HCT116 (cell line): ENCODE results near the gene SNTB2. TPM values are rescaled to one million over a fixed set of nuclear protein-coding genes. Genes with fewer than 3 reads are reported as not detected.

Source experiments
- ATAC-seq: fragments of 200-7000 bp; cut with Tn5 transposase; 2 replicates; pipeline ENCODE4 v1.9.1; 2020; ENCODE audit warnings: mild to moderate bottlenecking, moderate library complexity
- BruUV-seq: library from RNA; stranded (reverse); fragments of 400-500 nt; replicated peaks from 2 replicates; lab custom pipeline; 2021; lab: Mats Ljungman, UMichigan
- CTCF ChIA-PET: fragments of 300-600 bp; sonication (Branson Sonifier 250); formaldehyde crosslinking; loops from one replicate; lab custom pipeline; 2021; ENCODE audit warnings: antibody characterized with exemption; lab: Charles Lee
- POLR2A ChIA-PET: fragments of 300-600, 350-600 bp; sonication (Branson Sonifier 250); formaldehyde crosslinking; loops from one replicate; lab custom pipeline; 2021; ENCODE audit warnings: antibody characterized with exemption; lab: Charles Lee
- RAD21 ChIA-PET, 2 experiments: fragments of 300-600 bp; sonication (Branson Sonifier 250); formaldehyde crosslinking; loops; one replicate each; lab custom pipeline; 2023; ENCODE audit warnings: low total read pairs in 2 of 2; ENCODE audit not compliant: uncharacterized antibody in 2 of 2, unreplicated experiment in 2 of 2, low non-redundant PET in 1 of 2; lab: Charles Lee
- DNase-seq: peaks from one replicate; pipeline ENCODE4 v3.0.0-alpha.2; 2010; ENCODE audit warnings: low read depth, low spot score
- H2AFZ ChIP-seq: fragments of 200-600 bp; shearing (Covaris generic), sonication (generic); 2 replicates; pipeline ENCODE4 v1.6.1; 2017; ENCODE audit warnings: low read depth, mixed run types, mixed read lengths, antibody characterized with exemption, low read length; ENCODE audit not compliant: poor library complexity, severe bottlenecking
- H3K27ac ChIP-seq: 2 replicates; pipeline ENCODE4 v1.5.1; 2012; ENCODE audit warnings: low read depth, low read length
- H3K27me3 ChIP-seq: fragments of 200-600 bp; sonication (generic); 2 replicates; pipeline ENCODE4 v1.6.1; 2016; ENCODE audit warnings: mixed run types, low read length, mixed read lengths; ENCODE audit not compliant: insufficient read depth
- H3K36me3 ChIP-seq, 2 experiments: fragments of 200-500 bp in 1 of 2; fragments of 200-600 bp in 1 of 2; sonication (Bioruptor generic) in 1 of 2; sonication (generic) in 1 of 2; 2 replicates each; pipeline versions ENCODE4 v1.5.1 to v1.6.1; 2014 to 2016; ENCODE audit warnings: low read length in 2 of 2, inconsistent platforms in 1 of 2, mixed read lengths in 1 of 2, mixed run types in 1 of 2; ENCODE audit not compliant: insufficient read depth in 2 of 2, control insufficient read depth in 1 of 2
- H3K4me1 ChIP-seq, 2 experiments: fragments of 200-600 bp in 1 of 2; sonication (generic) in 1 of 2; 2 replicates each; pipeline versions ENCODE4 v1.5.1 to v1.6.1; 2012 to 2017; ENCODE audit warnings: low read length in 2 of 2, inconsistent platforms in 1 of 2, mild to moderate bottlenecking in 1 of 2, mixed read lengths in 1 of 2, mixed run types in 1 of 2, moderate library complexity in 1 of 2; ENCODE audit not compliant: insufficient read depth in 2 of 2, control insufficient read depth in 1 of 2
- H3K4me2 ChIP-seq: fragments of 200-600 bp; sonication (generic); 2 replicates; pipeline ENCODE4 v1.6.1; 2017; ENCODE audit warnings: mixed run types, low read length, mixed read lengths
- H3K4me3 ChIP-seq, 2 experiments: fragments of 200-600 bp in 1 of 2; sonication (generic) in 1 of 2; replicated peaks in 1 of 2; 2 replicates each; pipeline ENCODE4 v1.5.1; 2011 to 2016; ENCODE audit warnings: low read length in 2 of 2, control low read depth in 1 of 2, low read depth in 1 of 2, mild to moderate bottlenecking in 1 of 2, mixed read lengths in 1 of 2, mixed run types in 1 of 2
- H3K79me2 ChIP-seq: fragments of 200-600 bp; sonication (generic); 2 replicates; pipeline ENCODE4 v1.6.1; 2017; ENCODE audit warnings: mild to moderate bottlenecking, mixed run types, low read length, moderate library complexity, mixed read lengths; ENCODE audit not compliant: insufficient read depth
- H3K9ac ChIP-seq: fragments of 200-600 bp; sonication (generic); 2 replicates; pipeline ENCODE4 v1.6.1; 2016; ENCODE audit warnings: low read length, mixed read lengths
- H3K9me2 ChIP-seq: fragments of 200-600 bp; sonication (generic), shearing (Covaris generic); 2 replicates; pipeline ENCODE4 v1.6.1; 2017; ENCODE audit warnings: mixed run types, mild to moderate bottlenecking, moderate library complexity; ENCODE audit not compliant: insufficient read depth
- H3K9me3 ChIP-seq, 2 experiments: fragments of 200-500 bp in 1 of 2; fragments of 200-600 bp in 1 of 2; sonication (Bioruptor generic) in 1 of 2; sonication (generic) in 1 of 2; 2 replicates each; pipeline ENCODE4 v1.6.1; 2014 to 2017; ENCODE audit warnings: low read length in 2 of 2, mixed read lengths in 2 of 2, inconsistent platforms in 1 of 2, low read depth in 1 of 2, mild to moderate bottlenecking in 1 of 2, mixed run types in 1 of 2, moderate library complexity in 1 of 2; ENCODE audit not compliant: control insufficient read depth in 1 of 2, insufficient read depth in 1 of 2
- H4K20me1 ChIP-seq: fragments of 200-600 bp; sonication (generic), shearing (Covaris generic); 2 replicates; pipeline ENCODE4 v1.6.1; 2017; ENCODE audit warnings: mixed run types, mild to moderate bottlenecking, moderate library complexity; ENCODE audit not compliant: insufficient read depth
- ATF3 ChIP-seq: IDR thresholded peaks from 2 replicates; pipeline ENCODE4 v1.6.1; 2012
- EGR1 ChIP-seq: IDR thresholded peaks from 2 replicates; pipeline ENCODE4 v1.6.1; 2012; ENCODE audit warnings: low read depth
- ELF1 ChIP-seq: IDR thresholded peaks from 2 replicates; pipeline ENCODE4 v1.6.1; 2012; ENCODE audit warnings: low read depth, borderline replicate concordance
- EZH2 ChIP-seq: fragments of 200-600 bp; sonication (generic); IDR thresholded peaks from 2 replicates; pipeline ENCODE4 v1.6.1; 2017; ENCODE audit warnings: antibody characterized with exemption, mixed run types
- EZH2phosphoT487 ChIP-seq: fragments of 200-600 bp; IDR thresholded peaks from 2 replicates; pipeline ENCODE4 v1.6.1; 2018; ENCODE audit warnings: antibody characterized with exemption, borderline replicate concordance
- FOSL1 ChIP-seq: IDR thresholded peaks from 2 replicates; pipeline ENCODE4 v1.6.1; 2012; ENCODE audit warnings: low read depth
- JUND ChIP-seq: IDR thresholded peaks from 2 replicates; pipeline ENCODE4 v1.6.1; 2012
- RAD21 ChIP-seq: IDR thresholded peaks from 2 replicates; pipeline ENCODE4 v1.6.1; 2012; ENCODE audit warnings: low read depth, mild to moderate bottlenecking
- REST ChIP-seq: IDR thresholded peaks from 2 replicates; pipeline ENCODE4 v1.6.1; 2012; ENCODE audit warnings: low read depth
- ZBTB33 ChIP-seq: IDR thresholded peaks from 2 replicates; pipeline ENCODE4 v1.6.1; 2011; ENCODE audit warnings: mild to moderate bottlenecking, low read length, moderate library complexity; ENCODE audit not compliant: insufficient replicate concordance; ENCODE audit errors: extremely low read depth
- ZFX ChIP-seq: fragments of 450-650 bp; IDR thresholded peaks from 2 replicates; pipeline ENCODE4 v1.6.1; 2017
- ZNF274 ChIP-seq: fragments of 200-500 bp; sonication (Bioruptor generic); IDR thresholded peaks from 2 replicates; pipeline ENCODE4 v1.6.1; 2014; ENCODE audit warnings: mild to moderate bottlenecking, low read depth, low read length, inconsistent platforms
- intact Hi-C: fragments of 100-400 bp; cut with micrococcal nuclease; formaldehyde crosslinking; loops from 2 replicates; pipeline ENCODE4 v1.10.0; 2022
- total RNA-seq: library from RNA; stranded (reverse); gene quantifications from one replicate; pipeline ENCODE4 v1.2.1, GENCODE V29; 2021; ENCODE audit not compliant: unreplicated experiment

Gene SNTB2
- total RNA-seq, 1 experiment from 2014 or later, result 38.1 TPM

- peaks cover 92% of the 10 kb centered on the region for H3K79me2 ChIP-seq
- CTCF ChIA-PET, result no interaction called here
These were observed 46.0 kb upstream of the SNTB2 start for GRCh38 chr16:69141014-69141413.

More at GRCh38 chr16:69141014-69141413, 46.0 kb upstream of the SNTB2 start:
- intact Hi-C loops, result no loop called here
- H3K9me3 ChIP-seq, result no peaks in the 10 kb centered on the region
- H3K4me1 ChIP-seq, result no peaks in the 10 kb centered on the region
- no peak overlapping the region for H3K4me3 ChIP-seq
- H3K27me3 ChIP-seq, result no peaks in the 10 kb centered on the region
- BruUV-seq, result no TSS peak
- H3K9me2 ChIP-seq, result no peaks in the 10 kb centered on the region
- H3K9ac ChIP-seq, result no peak overlapping the region
- ChIA-PET RAD21 (no interaction called here), POLR2A (no interaction called here)
- H3K4me2 ChIP-seq, result no peak overlapping the region
- TF ChIP-seq ZNF274, result no peak
- TF ChIP-seq RAD21, result no peak
- no peak for TF ChIP-seq FOSL1
- TF ChIP-seq ZFX, result no peak
- TF ChIP-seq ATF3, result no peak
- TF ChIP-seq JUND, result no peak
- TF ChIP-seq EZH2phosphoT487, result no peak
- TF ChIP-seq REST, result no peak
- TF ChIP-seq ZBTB33, result no peak
- no peak for TF ChIP-seq EGR1
- no peak for TF ChIP-seq ELF1
- TF ChIP-seq EZH2, result no peak
- ATAC-seq (no peak), DNase-seq (no peak)
- peaks cover 62 to 85% of the 10 kb centered on the region in 2 experiments for H3K36me3 ChIP-seq
- no peak overlapping the region for H2AFZ ChIP-seq
- peaks cover 22% of the 10 kb centered on the region; the same call in 1 of the 2 replicates for H4K20me1 ChIP-seq
- no peak overlapping the region for H3K27ac ChIP-seq
